Endothelial cell of umbilical vein (primary cell): ENCODE results near the gene OPCML. TPM values are rescaled to one million over a fixed set of nuclear protein-coding genes. Genes with fewer than 3 reads are reported as not detected.

ENCODE experiments used
- BruUV-seq: library from RNA; stranded (reverse); fragments of 400-500 nt; replicated peaks from 2 replicates; lab custom pipeline; 2021; lab: Mats Ljungman, UMichigan
- CTCF ChIA-PET: fragments of 300-600, 350-600 bp; sonication (Branson Sonifier 250); formaldehyde crosslinking; loops from one replicate; lab custom pipeline; 2021; ENCODE audit warnings: antibody characterized with exemption, inconsistent platforms; lab: Charles Lee
- POLR2A ChIA-PET: fragments of 300-600, 350-600 bp; sonication (Branson Sonifier 250); formaldehyde crosslinking; loops from one replicate; lab custom pipeline; 2021; ENCODE audit warnings: antibody characterized with exemption, inconsistent platforms; lab: Charles Lee
- DNase-seq: peaks from one replicate; pipeline ENCODE4 v3.0.0-alpha.2; 2011; ENCODE audit warnings: low read depth, low spot score
- FAIRE-seq: peaks from 2 replicates; lab custom pipeline; 2011; peaks lifted over from hg19 to GRCh38; lab: Jason Lieb, UNC
- H2AFZ ChIP-seq: 2 replicates; pipeline ENCODE4 v1.6.0; 2012; ENCODE audit warnings: low read depth, low read length, control low read depth, inconsistent platforms
- H3K27ac ChIP-seq: 2 replicates; pipeline ENCODE4 v1.5.1; 2011; ENCODE audit warnings: low read depth, mild to moderate bottlenecking, control low read depth, low read length, moderate library complexity; ENCODE audit not compliant: insufficient read depth
- H3K27me3 ChIP-seq, 2 experiments: 2 replicates each; pipeline versions ENCODE4 v1.6.0 to v1.6.1; 2011; ENCODE audit warnings: low read length in 2 of 2, mixed read lengths in 1 of 2; ENCODE audit not compliant: control insufficient read depth in 2 of 2, insufficient read depth in 2 of 2
- H3K36me3 ChIP-seq, 2 experiments: 2 replicates in 1 of 2; 3 replicates in 1 of 2; pipeline ENCODE4 v1.5.1; 2011; ENCODE audit warnings: low read length in 2 of 2, mild to moderate bottlenecking in 1 of 2, moderate library complexity in 1 of 2; ENCODE audit not compliant: control insufficient read depth in 2 of 2, insufficient read depth in 2 of 2; ENCODE audit errors: extremely low read depth in 1 of 2
- H3K4me1 ChIP-seq: 3 replicates; pipeline ENCODE4 v1.5.1; 2011; ENCODE audit warnings: mild to moderate bottlenecking, low read length; ENCODE audit not compliant: control insufficient read depth, insufficient read depth; ENCODE audit errors: extremely low read depth
- H3K4me2 ChIP-seq: 2 replicates; pipeline ENCODE4 v1.6.1; 2011; ENCODE audit warnings: low read length, control low read depth, mixed read lengths; ENCODE audit not compliant: insufficient read depth
- H3K4me3 ChIP-seq, 3 experiments: fragments of 200-600 bp in 1 of 3; sonication (generic), shearing (Covaris generic) in 1 of 3; replicated peaks in 1 of 3; 2 replicates each; pipeline ENCODE4 v1.5.1; 2011 to 2016; ENCODE audit warnings: control low read depth in 3 of 3, low read length in 3 of 3, mild to moderate bottlenecking in 2 of 3, inconsistent platforms in 1 of 3, low read depth in 1 of 3, moderate library complexity in 1 of 3; ENCODE audit not compliant: insufficient read depth in 1 of 3
- H3K79me2 ChIP-seq: 2 replicates; pipeline ENCODE4 v1.6.0; 2012; ENCODE audit warnings: low read length, inconsistent platforms; ENCODE audit not compliant: control insufficient read depth, insufficient read depth
- H3K9ac ChIP-seq: replicated peaks from 2 replicates; pipeline ENCODE3; 2011; ENCODE audit warnings: low read length, control low read depth; ENCODE audit not compliant: insufficient read depth; ENCODE audit errors: extremely low read depth
- H3K9me1 ChIP-seq: replicated peaks from 3 replicates; pipeline ENCODE4 v1.6.0; 2011; ENCODE audit warnings: mild to moderate bottlenecking, low read length; ENCODE audit not compliant: control insufficient read depth, insufficient read depth; ENCODE audit errors: extremely low read depth
- H3K9me3 ChIP-seq: replicated peaks from 2 replicates; pipeline ENCODE4 v1.5.1; 2012; ENCODE audit warnings: low read length, inconsistent platforms; ENCODE audit not compliant: control insufficient read depth, insufficient read depth
- H4K20me1 ChIP-seq: replicated peaks from 2 replicates; pipeline ENCODE3; 2011; ENCODE audit warnings: mild to moderate bottlenecking, low read length; ENCODE audit not compliant: control insufficient read depth, insufficient read depth; ENCODE audit errors: extremely low read depth
- CTCF ChIP-seq, 2 donors: IDR thresholded peaks; 1 replicate in 1 of 2; 2 replicates in 1 of 2; pipeline ENCODE4 v1.5.1; 2011; ENCODE audit warnings: low read length in 2 of 2, mild to moderate bottlenecking in 2 of 2, moderate library complexity in 2 of 2, control low read depth in 1 of 2, inconsistent platforms in 1 of 2, low read depth in 1 of 2; ENCODE audit not compliant: insufficient read depth in 1 of 2; ENCODE audit errors: extremely low read depth in 1 of 2
- EZH2 ChIP-seq: IDR thresholded peaks from 2 replicates; pipeline ENCODE4 v1.6.1; 2012; ENCODE audit warnings: borderline replicate concordance, low read depth, mild to moderate bottlenecking, moderate library complexity, low read length, inconsistent platforms; ENCODE audit not compliant: severe bottlenecking
- FOS ChIP-seq: IDR thresholded peaks from 2 replicates; pipeline ENCODE4 v1.6.1; 2011; ENCODE audit warnings: mild to moderate bottlenecking, low read length, moderate library complexity, borderline replicate concordance; ENCODE audit not compliant: insufficient read depth
- GATA2 ChIP-seq: IDR thresholded peaks from 2 replicates; pipeline ENCODE4 v1.7.0; 2011; ENCODE audit warnings: low read depth, mild to moderate bottlenecking, moderate library complexity, mixed read lengths, low read length; ENCODE audit not compliant: insufficient read length, insufficient read depth
- JUN ChIP-seq: IDR thresholded peaks from 2 replicates; pipeline ENCODE4 v1.6.1; 2011; ENCODE audit warnings: borderline replicate concordance, low read depth; ENCODE audit not compliant: insufficient read length, insufficient read depth
- MAX ChIP-seq: IDR thresholded peaks from 2 replicates; pipeline ENCODE4 v1.6.1; 2011; ENCODE audit not compliant: insufficient read depth, insufficient read length
- MYC ChIP-seq: IDR thresholded peaks from one replicate; pipeline ENCODE4 v1.6.1; 2011; ENCODE audit warnings: mild to moderate bottlenecking, low read depth, low read length
- POLR2A ChIP-seq: IDR thresholded peaks from 2 replicates; pipeline ENCODE4 v1.6.1; 2012; ENCODE audit warnings: low read depth, mild to moderate bottlenecking, control low read depth, low read length
- POLR2AphosphoS5 ChIP-seq: IDR thresholded peaks from 2 replicates; pipeline ENCODE4 v1.6.1; 2012; ENCODE audit warnings: low read depth, mild to moderate bottlenecking, control low read depth, low read length, moderate library complexity; ENCODE audit not compliant: insufficient read depth
- dilution Hi-C: fragments of 300-500 bp; cut with MboI; formaldehyde crosslinking; loops from one replicate; pipeline ENCODE4 v1.15.0; 2019; ENCODE audit warnings: low sequenced_read_pairs; ENCODE audit not compliant: extremely low pct_ligation_motif_present
- intact Hi-C: fragments of 100-400 bp; cut with micrococcal nuclease; formaldehyde crosslinking; loops from one replicate; pipeline ENCODE4 v1.10.0; 2022
- polyA plus RNA-seq, 4 experiments: library from polyadenylated mRNA; depleted of rRNA in 3 of 4; stranded (reverse) in 3 of 4; unstranded in 1 of 4; fragments of >200 nt; gene quantifications; 2 replicates each; pipeline versions ENCODE4 v1.2.1 to v1.2.3, GENCODE V29; 2011 to 2012; ENCODE audit warnings: missing spikeins in 1 of 4
- total RNA-seq: library from RNA; stranded (reverse); gene quantifications from 2 replicates; pipeline ENCODE4 v1.2.3, GENCODE V29; 2021

Gene OPCML
- total and polyA plus RNA-seq, 2 donors (not counting 3 experiments of a cell fraction or from before 2014, with no cell fraction given): not detected

DNA sequence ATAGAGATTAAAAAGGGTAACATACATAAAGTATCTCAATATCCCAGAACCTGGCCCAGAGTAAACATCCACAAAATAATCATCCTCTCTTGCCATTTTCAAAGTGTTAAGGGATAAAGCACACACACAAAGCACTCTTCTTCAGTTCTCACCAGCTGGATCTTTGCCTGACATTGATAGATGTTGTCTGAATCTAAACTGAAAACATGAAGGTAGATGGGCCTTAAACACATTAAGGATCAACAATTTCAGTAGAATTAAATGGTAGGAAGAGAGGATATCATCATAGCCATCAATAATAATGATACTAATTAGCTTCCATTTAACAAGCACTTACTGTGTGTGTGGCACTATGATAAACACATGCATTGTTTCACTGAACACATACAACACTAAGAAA lies 261.1 kb downstream of the OPCML start:
- peaks cover 7% of the 10 kb centered on the region for H3K9me3 ChIP-seq
- no peaks in the 10 kb centered on the region for H3K27me3 ChIP-seq
- FAIRE-seq (no peak), DNase-seq (no peak)
- ChIA-PET CTCF (no interaction called here), POLR2A (no interaction called here)
- H3K27ac ChIP-seq: no peak overlapping the region
- TF ChIP-seq GATA2: no peak
- no peak for TF ChIP-seq MAX
- no peak for TF ChIP-seq POLR2A
- TF ChIP-seq POLR2AphosphoS5: no peak
- TF ChIP-seq JUN: no peak
- H3K79me2 ChIP-seq: no peaks in the 10 kb centered on the region
- H3K9ac ChIP-seq: no peak overlapping the region
- no peak overlapping the region for H2AFZ ChIP-seq
- dilution Hi-C loops: no loop called here
- intact Hi-C loops: no loop called here
- no peaks in the 10 kb centered on the region for H3K4me1 ChIP-seq
- no peak overlapping the region for H3K4me2 ChIP-seq
- no TSS peak for BruUV-seq
- H3K36me3 ChIP-seq: no peaks in the 10 kb centered on the region
- H3K9me1 ChIP-seq: no peaks in the 10 kb centered on the region
- no peak overlapping the region for H3K4me3 ChIP-seq
- H4K20me1 ChIP-seq: no peaks in the 10 kb centered on the region

DNA sequence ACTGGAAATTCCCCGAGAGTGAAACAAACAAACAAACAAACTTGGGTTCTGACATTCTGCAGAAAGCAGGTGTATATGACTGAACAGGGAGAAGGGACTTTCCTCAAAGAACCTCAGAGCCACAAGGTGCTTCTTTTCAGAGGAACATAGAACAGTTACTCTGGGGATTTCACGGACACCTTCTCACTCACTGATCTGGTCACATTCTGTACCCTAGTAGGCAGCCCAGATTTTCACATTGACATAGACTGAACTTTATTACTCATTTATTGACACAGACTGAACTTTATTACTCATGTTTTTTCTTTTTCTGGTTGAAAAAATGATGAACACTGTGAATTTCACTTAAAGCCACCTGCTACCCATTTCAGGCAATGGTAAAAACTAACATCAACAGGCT lies 263.0 kb downstream of the OPCML start:
- no peak for FAIRE-seq
- Histone ChIP-seq H3K9ac (no peak overlapping the region), H3K9me3 (peaks cover 10% of the 10 kb centered on the region), H3K9me1 (no peaks in the 10 kb centered on the region), H3K4me2 (no peak overlapping the region), H3K4me3 (no peak overlapping the region), H3K79me2 (no peaks in the 10 kb centered on the region), H3K36me3 (no peaks in the 10 kb centered on the region), H3K27ac (no peak overlapping the region), H3K27me3 (no peaks in the 10 kb centered on the region), H3K4me1 (no peaks in the 10 kb centered on the region), H2AFZ (no peak overlapping the region), H4K20me1 (no peaks in the 10 kb centered on the region)
- dilution Hi-C loops (no loop called here), intact Hi-C loops (no loop called here)
- ChIA-PET POLR2A (no interaction called here), CTCF (no interaction called here)
- no peak for DNase-seq
- TF ChIP-seq EZH2 (no peak), GATA2 (no peak), JUN (no peak), MYC (no peak), FOS (no peak), MAX (no peak), POLR2A (no peak), CTCF (IDR thresholded peaks at IDR 0.05; ENCODE audit: extremely low read depth in 1 of 2, insufficient read depth in 1 of 2, low read depth in 1 of 2, low read length in 2 of 2) (no peak), POLR2AphosphoS5 (no peak)
- BruUV-seq: no TSS peak
